K562 (cell line): ENCODE measurements around the gene MYL3. TPM values are rescaled to one million over a fixed set of nuclear protein-coding genes. Genes with fewer than 3 reads are reported as not detected.

Experiments
- ATAC-seq: fragments of 200-7000 bp; cut with Tn5 transposase; 3 replicates; pipeline ENCODE4 v1.9.1; 2020; ENCODE audit warnings: moderate library complexity
- BruUV-seq: library from RNA; stranded (reverse); fragments of 400-500 nt; replicated peaks from 2 replicates; lab custom pipeline; 2021; lab: Mats Ljungman, UMichigan
- CTCF ChIA-PET: fragments of 300-600 bp; formaldehyde crosslinking; extraction: SDS; loops from one replicate; lab custom pipeline; 2021; ENCODE audit warnings: low intra/inter-chr PET ratio; lab: Yijun Ruan, JAX
- POLR2A ChIA-PET: fragments of 300-600, 350-650 bp; sonication (Branson Sonifier 250); formaldehyde crosslinking; extraction: SDS; loops from one replicate; lab custom pipeline; 2021; ENCODE audit warnings: antibody characterized with exemption, inconsistent platforms; lab: Yijun Ruan, JAX
- DNase-seq, 4 experiments: peaks; one replicate each; pipeline versions ENCODE4 v3.0.0 to v3.0.0-alpha.2; 2011 to 2018; ENCODE audit warnings: low spot score in 3 of 4, mixed read lengths in 3 of 4; ENCODE audit errors: extremely low read depth in 1 of 4
- FAIRE-seq: peaks from 2 replicates; lab custom pipeline; 2011; peaks lifted over from hg19 to GRCh38; lab: Jason Lieb, UNC
- H2AFZ ChIP-seq: 2 replicates; pipeline ENCODE4 v1.6.0; 2011; ENCODE audit warnings: low read depth, low read length, control low read depth, inconsistent platforms
- H3K27ac ChIP-seq: fragments of 200-600 bp; 3 replicates; pipeline ENCODE4 v1.8.0; 2011; ENCODE audit warnings: low read depth, mild to moderate bottlenecking, control low read depth, inconsistent platforms, low read length, moderate library complexity, mixed read lengths; ENCODE audit errors: extremely low read depth
- H3K27me3 ChIP-seq, 2 experiments: fragments of 300-600 bp in 1 of 2; 2 replicates in 1 of 2; 3 replicates in 1 of 2; pipeline versions ENCODE4 v1.6.0 to v1.8.0; 2011; ENCODE audit warnings: inconsistent platforms in 2 of 2, low read length in 2 of 2, mild to moderate bottlenecking in 1 of 2, mixed read lengths in 1 of 2, moderate library complexity in 1 of 2; ENCODE audit not compliant: control insufficient read depth in 2 of 2, insufficient read depth in 2 of 2
- H3K36me3 ChIP-seq: fragments of 300-600 bp; 3 replicates; pipeline ENCODE4 v1.8.0; 2011; ENCODE audit warnings: mild to moderate bottlenecking, low read length, inconsistent platforms; ENCODE audit not compliant: control insufficient read depth, insufficient read depth
- H3K4me1 ChIP-seq, 2 experiments: fragments of 200-600 bp in 1 of 2; replicated peaks in 1 of 2; 2 replicates in 1 of 2; 3 replicates in 1 of 2; pipeline versions ENCODE4 v1.5.1 to v1.8.0; 2011; ENCODE audit warnings: inconsistent platforms in 2 of 2, low read length in 2 of 2, mild to moderate bottlenecking in 1 of 2, mixed read lengths in 1 of 2, moderate library complexity in 1 of 2; ENCODE audit not compliant: control insufficient read depth in 2 of 2, insufficient read depth in 2 of 2
- H3K4me2 ChIP-seq: 2 replicates; pipeline ENCODE4 v1.6.1; 2011; ENCODE audit warnings: low read length, control low read depth, inconsistent platforms, mixed read lengths; ENCODE audit not compliant: insufficient read depth
- H3K4me3 ChIP-seq: fragments of 200-600 bp; sonication (generic), shearing (Covaris generic); 2 replicates; pipeline ENCODE4 v1.5.1; 2016; ENCODE audit warnings: control low read depth, inconsistent platforms
- H3K79me2 ChIP-seq: fragments of 200-600 bp; 3 replicates; pipeline ENCODE4 v1.8.0; 2011; ENCODE audit warnings: low read length, inconsistent platforms; ENCODE audit not compliant: control insufficient read depth, insufficient read depth
- H3K9ac ChIP-seq, 2 experiments: 2 replicates each; pipeline versions ENCODE4 v1.6.0 to v1.6.1; 2011; ENCODE audit warnings: low read depth in 2 of 2, low read length in 2 of 2, control low read depth in 1 of 2, inconsistent platforms in 1 of 2, mild to moderate bottlenecking in 1 of 2, mixed read lengths in 1 of 2; ENCODE audit not compliant: insufficient read depth in 1 of 2
- H3K9me1 ChIP-seq: one replicate; pipeline ENCODE4 v1.6.0; 2011; ENCODE audit warnings: inconsistent platforms, mild to moderate bottlenecking, low read length, moderate library complexity; ENCODE audit not compliant: control insufficient read depth, insufficient read depth
- H3K9me3 ChIP-seq: replicated peaks from 2 replicates; pipeline ENCODE4 v1.5.1; 2011; ENCODE audit warnings: low read depth, low read length, inconsistent platforms; ENCODE audit not compliant: control insufficient read depth, insufficient read depth
- H4K20me1 ChIP-seq: replicated peaks from 2 replicates; pipeline ENCODE4 v1.6.1; 2011; ENCODE audit warnings: low read length, inconsistent platforms, mixed read lengths; ENCODE audit not compliant: control insufficient read depth, insufficient read depth
- CBX3 ChIP-seq, 2 experiments: IDR thresholded peaks; 1 replicate in 1 of 2; 2 replicates in 1 of 2; pipeline ENCODE4 v1.6.1; 2012; ENCODE audit warnings: inconsistent platforms in 2 of 2, low read length in 2 of 2, borderline replicate concordance in 1 of 2, control low read depth in 1 of 2
- KHSRP ChIP-seq: fragments of 450-650 bp; IDR thresholded peaks from 2 replicates; pipeline ENCODE4 v1.6.1; 2017
- NBN ChIP-seq: fragments of 450-650 bp; IDR thresholded peaks from 2 replicates; pipeline ENCODE4 v1.6.1; 2016; ENCODE audit warnings: low read depth, mild to moderate bottlenecking
- SNIP1 ChIP-seq: fragments of 450-650 bp; IDR thresholded peaks from 2 replicates; pipeline ENCODE4 v1.7.1; 2017; ENCODE audit warnings: low read depth, mild to moderate bottlenecking
- SP2 ChIP-seq: IDR thresholded peaks from 2 replicates; pipeline ENCODE4 v1.6.1; 2011; ENCODE audit warnings: mild to moderate bottlenecking, low read depth, low read length, moderate library complexity; ENCODE audit not compliant: poor library complexity, severe bottlenecking; ENCODE audit errors: extremely low read depth
- U2AF2 ChIP-seq: fragments of 200-400 bp; formaldehyde crosslinking; optimal IDR thresholded peaks from 2 replicates; pipeline ENCODE3; 2017; ENCODE audit warnings: low read depth, mild to moderate bottlenecking, low read length
- ZNF165 ChIP-seq: fragments of 250-450 bp; sonication (Bioruptor Pico); IDR thresholded peaks from 2 replicates; pipeline ENCODE4 v1.4.0; 2020; ENCODE audit warnings: borderline replicate concordance
- ZNF830 ChIP-seq: fragments of 250-450 bp; sonication (Bioruptor Pico); IDR thresholded peaks from 2 replicates; pipeline ENCODE4 v1.5.0; 2021; ENCODE audit warnings: mild to moderate bottlenecking
- WGBS: fragments of 100-300 bp; shearing (Covaris generic); methylation state at CpG from one replicate; pipeline ENCODE4 v1.1.6; 2016; ENCODE audit warnings: low coverage, mixed read lengths; ENCODE audit not compliant: insufficient coverage; ENCODE audit errors: missing lambda C conversion rate; 5-methylcytosine and 5-hydroxymethylcytosine counted together
- in situ Hi-C: fragments of 300-500 bp; cut with MboI; formaldehyde crosslinking; loops from 4 replicates; pipeline ENCODE4 v1.15.0; 2018; ENCODE audit warnings: inconsistent platforms, mixed read lengths
- intact Hi-C: fragments of 100-400 bp; cut with micrococcal nuclease; formaldehyde crosslinking; loops from 2 replicates; pipeline ENCODE4 v1.14.2; 2022
- polyA plus RNA-seq, 8 experiments: library from polyadenylated mRNA; depleted of rRNA in 4 of 8; stranded (reverse) in 5 of 8; unstranded in 3 of 8; fragments of >200 nt; fragmentation: Nextera tagmentation in 2 of 8; fragmentation: Illumina TruSeq in 1 of 8; extraction: Ambion mirVana in 2 of 8; extraction: Trizol in 1 of 8; gene quantifications; 2 replicates each; pipeline versions ENCODE4 v1.2.1 to v1.2.3, GENCODE V29; 2011 to 2014; ENCODE audit warnings: inconsistent platforms in 1 of 8, missing spikeins in 1 of 8
- total RNA-seq, 7 experiments: library from RNA; depleted of rRNA in 6 of 7; stranded (reverse); fragments of >200 nt in 6 of 7; fragmentation: Illumina TruSeq in 2 of 7; extraction: Trizol in 2 of 7; gene quantifications; 2 replicates each; pipeline versions ENCODE4 v1.2.1 to v1.2.3, GENCODE V29; 2011 to 2021; ENCODE audit warnings: low replicate concordance in 1 of 7
- TF ChIP-seq, protein P1 (sequence below): fragments of 250-450 bp; sonication (Bioruptor Pico); IDR thresholded peaks from 2 replicates; pipeline ENCODE4 v1.8.0; 2022; ENCODE audit warnings: inconsistent platforms, mild to moderate bottlenecking, moderate library complexity, borderline replicate concordance

MYL3 gene
- total and polyA plus RNA-seq, 9 of the 15 experiments (the other 6 are each of a cell fraction or from before 2014, with no cell fraction given), result 0.14 to 0.45 TPM; not detected in 7

DNA sequence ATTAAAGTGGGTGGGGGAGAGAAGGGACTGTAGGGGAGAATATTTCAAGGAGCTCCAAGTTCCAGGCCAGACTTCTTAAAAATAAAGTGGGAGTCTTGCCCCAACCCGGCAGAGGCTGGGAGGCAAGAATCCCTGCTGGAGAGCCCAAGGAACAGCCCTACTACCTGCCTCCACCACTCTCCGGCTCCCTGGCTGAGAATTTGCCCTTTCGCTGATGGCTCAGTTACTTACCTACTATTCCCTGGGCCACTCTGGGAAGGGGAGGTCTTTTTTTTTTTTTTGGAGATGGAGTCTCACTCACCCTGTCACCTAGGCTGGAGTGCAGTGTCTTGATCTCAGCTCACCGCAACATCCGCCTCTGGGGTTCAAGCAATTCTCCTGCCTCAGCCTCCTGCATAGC lies 15.5 kb downstream of the MYL3 start:
- Histone ChIP-seq H3K27me3 (peaks cover 5 to 54% of the 10 kb centered on the region in 2 experiments; a peak in 4 of 5 replicates), H3K36me3 (no peaks in the 10 kb centered on the region), H3K4me3 (no peak overlapping the region), H3K4me2 (no peak overlapping the region), H4K20me1 (peaks cover 3% of the 10 kb centered on the region; the same call in 1 of the 2 replicates), H2AFZ (no peak overlapping the region), H3K79me2 (no peaks in the 10 kb centered on the region), H3K4me1 (peaks cover 11 to 17% of the 10 kb centered on the region in 2 experiments), H3K27ac (no peak overlapping the region), H3K9me1 (no peaks in the 10 kb centered on the region), H3K9ac (no peak overlapping the region), H3K9me3 (no peaks in the 10 kb centered on the region)
- ATAC-seq, result no peak
- no peak for DNase-seq
- 62% methylated on average over 5 of the region's 5 CpGs for WGBS
- ChIA-PET CTCF (no interaction called here), POLR2A (interaction anchor here (1.0 kb wide), 1 partner anchor 16 kb away, joined by 5 read pairs; no protein-coding TSS in a partner anchor)
- no TSS peak for BruUV-seq
- TF ChIP-seq ZNF165 (CRISPR knock-in tag), result no peak
- no peak for TF ChIP-seq ZNF830 (CRISPR knock-in tag)
- no peak for TF ChIP-seq NBN
- no peak for TF ChIP-seq CBX3 (IDR thresholded peaks at IDR 0.05; ENCODE audit: borderline replicate concordance in 1 of 2, low read length in 2 of 2)
- TF ChIP-seq KHSRP, result no peak
- TF ChIP-seq SP2, result no peak
- TF ChIP-seq, protein P1, sequence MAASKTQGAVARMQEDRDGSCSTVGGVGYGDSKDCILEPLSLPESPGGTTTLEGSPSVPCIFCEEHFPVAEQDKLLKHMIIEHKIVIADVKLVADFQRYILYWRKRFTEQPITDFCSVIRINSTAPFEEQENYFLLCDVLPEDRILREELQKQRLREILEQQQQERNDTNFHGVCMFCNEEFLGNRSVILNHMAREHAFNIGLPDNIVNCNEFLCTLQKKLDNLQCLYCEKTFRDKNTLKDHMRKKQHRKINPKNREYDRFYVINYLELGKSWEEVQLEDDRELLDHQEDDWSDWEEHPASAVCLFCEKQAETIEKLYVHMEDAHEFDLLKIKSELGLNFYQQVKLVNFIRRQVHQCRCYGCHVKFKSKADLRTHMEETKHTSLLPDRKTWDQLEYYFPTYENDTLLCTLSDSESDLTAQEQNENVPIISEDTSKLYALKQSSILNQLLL, result no peak
- TF ChIP-seq U2AF2, result no peak
- TF ChIP-seq SNIP1, result no peak
- intact Hi-C loops (loop anchor here (5.0 kb wide), 1 partner anchor 50 kb away; no protein-coding TSS in a partner anchor), in situ Hi-C loops (no loop called here)
- FAIRE-seq, result no peak
